ENCODE data around the gene NUTM2F.

NUTM2F gene

GRCh38 chr9:94298949-94299599, 29.4 kb downstream of the NUTM2F start:
- FAIRE-seq (no peak), DNase-seq (ENCODE audit: insufficient read length, low spot score) (no peak)
- no peak for TF ChIP-seq CTCF (IDR thresholded peaks at IDR 0.05; ENCODE audit: insufficient read depth, missing control alignments)

DNA sequence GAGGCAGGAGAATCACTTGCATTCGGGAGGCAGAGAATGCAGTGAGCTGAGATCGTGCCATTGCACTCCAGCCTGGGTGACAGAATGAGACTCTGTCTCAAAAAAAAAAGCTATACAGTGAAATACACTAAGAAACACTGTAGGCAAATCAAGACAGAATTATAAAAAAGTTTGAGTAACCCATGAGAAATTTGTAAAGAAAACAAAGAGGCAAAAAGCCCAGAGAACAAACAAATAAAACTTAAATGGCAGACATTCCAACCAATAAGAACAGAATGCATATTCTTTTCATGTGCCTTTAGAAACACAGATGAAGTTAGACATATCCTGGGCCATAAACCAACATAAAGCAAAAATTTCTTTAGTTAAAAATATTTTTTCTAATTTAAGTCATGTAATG, 38.8 kb downstream of the NUTM2F start:
- no peak for DNase-seq (ENCODE audit: insufficient read length, low spot score)

GRCh38 chr9:94287877-94288513, 40.4 kb downstream of the NUTM2F start:
- DNase-seq (ENCODE audit: insufficient read length, low spot score) (no peak), FAIRE-seq (no peak)
- no peak for TF ChIP-seq CTCF (IDR thresholded peaks at IDR 0.05; ENCODE audit: insufficient read depth, missing control alignments)

More for the DNA sequence above, 38.8 kb downstream of the NUTM2F start:
- no peak for TF ChIP-seq CTCF (IDR thresholded peaks at IDR 0.05; ENCODE audit: insufficient read depth, missing control alignments)
- FAIRE-seq = no peak

- DNase-seq (ENCODE audit: insufficient read length, low spot score) = no peak
- no peak for FAIRE-seq
- TF ChIP-seq CTCF (IDR thresholded peaks at IDR 0.05; ENCODE audit: insufficient read depth, missing control alignments) = no peak
Measured at GRCh38 chr9:94286116-94286515, 42.3 kb downstream of the NUTM2F start.

- no peak for TF ChIP-seq CTCF (IDR thresholded peaks at IDR 0.05; ENCODE audit: insufficient read depth, missing control alignments)
- DNase-seq (ENCODE audit: insufficient read length, low spot score) = no peak
- no peak for FAIRE-seq
Measured at GRCh38 chr9:94281101-94281500, 47.3 kb downstream of the NUTM2F start.

- DNase-seq (ENCODE audit: insufficient read length, low spot score) (no peak), FAIRE-seq (no peak)
- no peak for TF ChIP-seq CTCF (IDR thresholded peaks at IDR 0.05; ENCODE audit: insufficient read depth, missing control alignments)
Measured at GRCh38 chr9:94280409-94280989, 47.9 kb downstream of the NUTM2F start.

Measured in D721Med (cell line).